K562 (cell line): ENCODE results near the gene HADHB. TPM values are rescaled to one million over a fixed set of nuclear protein-coding genes. Genes with fewer than 3 reads are reported as not detected.

Experiments used
- AFF4 ChIP-seq: sonication (generic); formaldehyde crosslinking; IDR thresholded peaks from 2 replicates; pipeline ENCODE4 v1.8.0; 2023; ENCODE audit warnings: mild to moderate bottlenecking, missing genetic modification reagents
- BMI1 ChIP-seq: fragments of 150-350 bp; IDR thresholded peaks from 2 replicates; pipeline ENCODE4 v1.6.1; 2014; ENCODE audit warnings: low read length
- CREB3L1 ChIP-seq: fragments of 450-650 bp; IDR thresholded peaks from 2 replicates; pipeline ENCODE4 v1.6.1; 2014; ENCODE audit warnings: low read depth, mild to moderate bottlenecking, moderate library complexity, borderline replicate concordance
- EWSR1 ChIP-seq: fragments of 450-650 bp; IDR thresholded peaks from 2 replicates; pipeline ENCODE4 v1.6.1; 2018; ENCODE audit warnings: borderline replicate concordance, mild to moderate bottlenecking, low read depth, moderate library complexity; ENCODE audit not compliant: partially characterized antibody
- HCFC1 ChIP-seq: IDR thresholded peaks from 2 replicates; pipeline ENCODE4 v1.6.1; 2012; ENCODE audit warnings: low read depth, low read length, improper control_type of control experiment
- ID3 ChIP-seq, 2 experiments: fragments of 250-450 bp in 1 of 2; fragments of 450-650 bp in 1 of 2; sonication (Bioruptor Pico) in 1 of 2; IDR thresholded peaks; 2 replicates each; pipeline versions ENCODE4 v1.6.1 to v1.8.0; 2016 to 2021; ENCODE audit warnings: mild to moderate bottlenecking in 2 of 2, moderate library complexity in 2 of 2, missing compliant biosample characterization in 1 of 2, missing genetic modification characterization in 1 of 2
- KLF13 ChIP-seq: fragments of 450-650 bp; IDR thresholded peaks from 2 replicates; pipeline ENCODE4 v1.6.1; 2016; ENCODE audit warnings: missing genetic modification characterization, low read depth, mild to moderate bottlenecking, missing compliant biosample characterization, moderate library complexity, borderline replicate concordance
- RFX7 ChIP-seq: fragments of 250-450 bp; sonication (Bioruptor Pico); IDR thresholded peaks from 2 replicates; pipeline ENCODE4 v1.5.1; 2021; ENCODE audit warnings: mild to moderate bottlenecking
- WHSC1 ChIP-seq: IDR thresholded peaks from one replicate; pipeline ENCODE4 v1.6.1; 2012; ENCODE audit warnings: low read length, control low read depth, inconsistent platforms
- ZC3H8 ChIP-seq: fragments of 450-650 bp; IDR thresholded peaks from 2 replicates; pipeline ENCODE4 v1.6.1; 2017
- ZFP30 ChIP-seq: fragments of 250-450 bp; sonication (Bioruptor Pico); IDR thresholded peaks from 2 replicates; pipeline ENCODE4 v1.8.0; 2022; ENCODE audit warnings: moderate library complexity, mild to moderate bottlenecking, inconsistent platforms, borderline replicate concordance
- ZMIZ1 ChIP-seq, 2 experiments: fragments of 150-350 bp in 1 of 2; IDR thresholded peaks; 2 replicates each; pipeline ENCODE4 v1.6.1; 2012 to 2016; ENCODE audit warnings: low read depth in 2 of 2, low read length in 2 of 2, mild to moderate bottlenecking in 1 of 2, moderate library complexity in 1 of 2
- ZNF282 ChIP-seq: sonication (generic); formaldehyde crosslinking; IDR thresholded peaks from 2 replicates; pipeline ENCODE4 v1.8.1; 2023; ENCODE audit warnings: missing genetic modification reagents
- polyA plus RNA-seq, 8 experiments: library from polyadenylated mRNA; depleted of rRNA in 4 of 8; stranded (reverse) in 5 of 8; unstranded in 3 of 8; fragments of >200 nt; fragmentation: Nextera tagmentation in 2 of 8; fragmentation: Illumina TruSeq in 1 of 8; extraction: Ambion mirVana in 2 of 8; extraction: Trizol in 1 of 8; gene quantifications; 2 replicates each; pipeline versions ENCODE4 v1.2.1 to v1.2.3, GENCODE V29; 2011 to 2014; ENCODE audit warnings: inconsistent platforms in 1 of 8, missing spikeins in 1 of 8
- total RNA-seq, 7 experiments: library from RNA; depleted of rRNA in 6 of 7; stranded (reverse); fragments of >200 nt in 6 of 7; fragmentation: Illumina TruSeq in 2 of 7; extraction: Trizol in 2 of 7; gene quantifications; 2 replicates each; pipeline versions ENCODE4 v1.2.1 to v1.2.3, GENCODE V29; 2011 to 2021; ENCODE audit warnings: low replicate concordance in 1 of 7
- TF ChIP-seq, protein P1 (sequence below), 3 experiments: fragments of 200-800 bp in 1 of 3; sonication (Bioruptor generic) in 1 of 3; sonication (generic) in 1 of 3; formaldehyde crosslinking in 1 of 3; IDR thresholded peaks; 2 replicates each; pipeline versions ENCODE4 v1.6.1 to v1.8.0; 2016 to 2022; ENCODE audit warnings: mild to moderate bottlenecking in 2 of 3, missing compliant biosample characterization in 2 of 3, missing genetic modification characterization in 2 of 3, missing genetic modification reagents in 1 of 3

Gene HADHB
- total and polyA plus RNA-seq, 9 of the 15 experiments (the other 6 are each of a cell fraction or from before 2014, with no cell fraction given), result 67.3 to 199 (median 100) TPM

- TF ChIP-seq ZMIZ1 (IDR thresholded peaks at IDR 0.05; ENCODE audit: low read depth in 2 of 2, low read length in 2 of 2) (0 out of 4 replicates have a peak, but pooled peaks of 1 of the 2 experiments have one; percentile 13), ZC3H8 (no peak; the same call in 1 of the 2 replicates), ID3 (CRISPR knock-in tag; IDR thresholded peaks at IDR 0.05) (no peak), ID3 (tag; IDR thresholded peaks at IDR 0.05) (0 out of 2 replicates have a peak, but pooled peaks have one; percentile 40), CREB3L1 (no peak), KLF13 (tag) (no peak; the same call in 1 of the 2 replicates), BMI1 (no peak), RFX7 (CRISPR knock-in tag) (no peak), ZNF282 (no peak), AFF4 (no peak; the same call in 1 of the 2 replicates), HCFC1 (peak; percentile 69), ZFP30 (no peak), EWSR1 (no peak), WHSC1 (no peak)
- TF ChIP-seq, protein P1, sequence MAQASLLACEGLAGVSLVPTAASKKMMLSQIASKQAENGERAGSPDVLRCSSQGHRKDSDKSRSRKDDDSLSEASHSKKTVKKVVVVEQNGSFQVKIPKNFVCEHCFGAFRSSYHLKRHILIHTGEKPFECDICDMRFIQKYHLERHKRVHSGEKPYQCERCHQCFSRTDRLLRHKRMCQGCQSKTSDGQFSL (CRISPR knock-in tag; IDR thresholded peaks at IDR 0.05), result no peak; the same call in 1 of the 2 replicates
- TF ChIP-seq, protein P1 (tag; IDR thresholded peaks at IDR 0.05), result no peak
These were observed at the start of gene HADHB, which contains the start of gene HADHA (continued) for GRCh38 chr2:26244309-26245230.
